Left lung (tissue), 10 donors: Measurements from ENCODE around the gene CHMP4B. TPM values are rescaled to one million over a fixed set of nuclear protein-coding genes. Genes with fewer than 3 reads are reported as not detected.

Source experiments
- ATAC-seq: fragments of 200-7000 bp; cut with Tn5 transposase; one replicate; pipeline ENCODE4 v1.9.1; 2020; ENCODE audit warnings: moderate library complexity
- DNase-seq, 4 donors: peaks; one replicate each; pipeline ENCODE4 v3.0.0-alpha.2; 2013 to 2020
- H3K27ac ChIP-seq, 2 donors: fragments of 200-600 bp; sonication (generic) in 1 of 2; one replicate each; pipeline versions ENCODE4 v1.5.0 to v1.8.0; 2020 to 2021
- H3K27me3 ChIP-seq, 2 donors: fragments of 200-600 bp; sonication (generic) in 1 of 2; one replicate each; pipeline versions ENCODE4 v1.5.0 to v1.8.0; 2020 to 2021
- H3K36me3 ChIP-seq, 2 donors: fragments of 200-600 bp; sonication (generic) in 1 of 2; one replicate each; pipeline versions ENCODE4 v1.5.0 to v1.8.0; 2020 to 2021
- H3K4me1 ChIP-seq, 2 donors: fragments of 200-600 bp; one replicate each; pipeline ENCODE4 v1.8.0; 2021
- H3K4me3 ChIP-seq, 2 donors: fragments of 200-600 bp; sonication (generic) in 1 of 2; one replicate each; pipeline versions ENCODE4 v1.5.0 to v1.8.0; 2020 to 2021; ENCODE audit warnings: mild to moderate bottlenecking in 1 of 2
- H3K9me3 ChIP-seq, 2 donors: fragments of 200-600 bp; sonication (generic) in 1 of 2; one replicate each; pipeline versions ENCODE4 v1.5.0 to v1.8.0; 2020 to 2021
- intact Hi-C, 2 donors: fragments of 100-400 bp; cut with DNase I; formaldehyde crosslinking; loops; one replicate each; pipeline versions ENCODE4 v1.11.2 to v1.14.2; 2022
- polyA plus RNA-seq, 6 donors: library from polyadenylated mRNA; unstranded; fragments of 120-200 nt; gene quantifications; one replicate each; pipeline ENCODE4 v1.2.1, GENCODE V29; 2013; ENCODE audit not compliant: insufficient read length in 6 of 6
- total RNA-seq, 2 donors: library from RNA; stranded (reverse); fragmentation: NEBNext Ultra II Directional; extraction: Animal tissue kit (Norgen Biotek cat#: 25700); gene quantifications; one replicate each; pipeline ENCODE4 v1.2.1, GENCODE V29; 2021
- TF ChIP-seq, protein P1 (sequence below), 2 donors: fragments of 200-600 bp; sonication (generic) in 1 of 2; IDR thresholded peaks; one replicate each; pipeline versions ENCODE4 v1.5.0 to v1.8.0; 2021; ENCODE audit warnings: antibody characterized with exemption in 2 of 2
- donor health status: DM: no; HTN: yes; CAD: no.
- donor health status: DM: no; HTN: no; CAD: no.

CHMP4B gene
- total and polyA plus RNA-seq, 8 donors, result 83.2 to 117 (median 109) TPM

- no peaks in the 10 kb centered on the region for H3K36me3 ChIP-seq
- H3K27ac ChIP-seq, result no peak overlapping the region
- DNase-seq, result no peak
- ATAC-seq, result no peak
- H3K4me3 ChIP-seq, result no peak overlapping the region
- intact Hi-C loops, result no loop called here
- peaks cover 0 to 17% of the 10 kb centered on the region in 2 donors for H3K9me3 ChIP-seq
- no peaks in the 10 kb centered on the region for H3K4me1 ChIP-seq
- TF ChIP-seq, protein P1, sequence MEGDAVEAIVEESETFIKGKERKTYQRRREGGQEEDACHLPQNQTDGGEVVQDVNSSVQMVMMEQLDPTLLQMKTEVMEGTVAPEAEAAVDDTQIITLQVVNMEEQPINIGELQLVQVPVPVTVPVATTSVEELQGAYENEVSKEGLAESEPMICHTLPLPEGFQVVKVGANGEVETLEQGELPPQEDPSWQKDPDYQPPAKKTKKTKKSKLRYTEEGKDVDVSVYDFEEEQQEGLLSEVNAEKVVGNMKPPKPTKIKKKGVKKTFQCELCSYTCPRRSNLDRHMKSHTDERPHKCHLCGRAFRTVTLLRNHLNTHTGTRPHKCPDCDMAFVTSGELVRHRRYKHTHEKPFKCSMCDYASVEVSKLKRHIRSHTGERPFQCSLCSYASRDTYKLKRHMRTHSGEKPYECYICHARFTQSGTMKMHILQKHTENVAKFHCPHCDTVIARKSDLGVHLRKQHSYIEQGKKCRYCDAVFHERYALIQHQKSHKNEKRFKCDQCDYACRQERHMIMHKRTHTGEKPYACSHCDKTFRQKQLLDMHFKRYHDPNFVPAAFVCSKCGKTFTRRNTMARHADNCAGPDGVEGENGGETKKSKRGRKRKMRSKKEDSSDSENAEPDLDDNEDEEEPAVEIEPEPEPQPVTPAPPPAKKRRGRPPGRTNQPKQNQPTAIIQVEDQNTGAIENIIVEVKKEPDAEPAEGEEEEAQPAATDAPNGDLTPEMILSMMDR (IDR thresholded peaks at IDR 0.05), result no peak
- no peaks in the 10 kb centered on the region for H3K27me3 ChIP-seq
Measured at GRCh38 chr20:33880396-33880795, 69.2 kb downstream of the CHMP4B start.

DNA sequence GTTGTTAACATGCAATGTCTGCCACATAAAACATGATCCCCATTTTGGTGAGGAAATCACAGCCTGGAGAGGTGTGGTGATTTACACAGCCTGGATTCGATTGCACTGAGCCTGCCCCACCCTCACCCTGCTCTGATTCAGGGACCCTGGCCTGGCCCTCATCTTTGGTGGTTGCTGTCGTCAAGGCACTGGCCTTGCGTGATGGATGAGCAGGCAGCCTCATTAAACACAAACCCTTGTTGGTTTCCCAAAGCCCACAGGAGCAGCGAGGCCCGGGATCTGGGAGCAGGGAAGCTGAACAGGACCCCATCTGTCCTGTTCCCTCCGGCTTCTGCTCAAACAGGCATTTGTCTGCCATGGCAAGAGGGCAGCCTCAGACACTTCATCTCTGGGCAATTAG, 70.8 kb downstream of the CHMP4B start:
- H3K4me1 ChIP-seq, result no peaks in the 10 kb centered on the region

DNA sequence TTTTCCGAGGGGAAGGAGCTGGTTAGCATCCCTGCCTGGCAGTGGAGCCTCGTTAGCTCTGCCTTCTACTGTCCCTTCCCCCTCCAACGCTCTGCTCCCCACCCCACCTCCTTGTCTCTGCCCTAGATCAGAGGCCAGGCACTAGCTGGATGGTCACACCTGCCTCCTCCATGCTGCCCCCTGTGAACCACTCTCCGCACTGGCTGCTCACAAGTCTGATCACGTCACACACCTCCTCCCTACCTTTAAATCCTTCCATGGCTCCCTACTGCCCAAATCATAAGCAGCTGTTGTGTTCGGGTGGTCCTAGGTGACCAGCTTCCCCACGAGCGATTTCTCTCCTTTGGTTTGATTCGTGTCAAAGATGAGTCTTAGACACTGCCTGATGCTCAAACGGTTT, 71.3 kb downstream of the CHMP4B start:
- no peaks in the 10 kb centered on the region for H3K36me3 ChIP-seq
- DNase-seq (no peak), ATAC-seq (no peak)
- intact Hi-C loops, result no loop called here
- no peak overlapping the region for H3K4me3 ChIP-seq
- H3K9me3 ChIP-seq, result peaks cover 0 to 17% of the 10 kb centered on the region in 2 donors
- no peaks in the 10 kb centered on the region for H3K27me3 ChIP-seq
- TF ChIP-seq, protein P1 (IDR thresholded peaks at IDR 0.05), result no peak
- H3K27ac ChIP-seq, result no peak overlapping the region
- no peaks in the 10 kb centered on the region for H3K4me1 ChIP-seq

More for the DNA sequence above, 70.8 kb downstream of the CHMP4B start:
- Histone ChIP-seq H3K4me3 (no peak overlapping the region), H3K27ac (no peak overlapping the region), H3K9me3 (peaks cover 0 to 17% of the 10 kb centered on the region in 2 donors), H3K36me3 (no peaks in the 10 kb centered on the region), H3K27me3 (no peaks in the 10 kb centered on the region)
- DNase-seq (no peak), ATAC-seq (no peak)
- TF ChIP-seq, protein P1 (IDR thresholded peaks at IDR 0.05), result no peak
- intact Hi-C loops, result no loop called here

GRCh38 chr20:33883164-33883563, 72.0 kb downstream of the CHMP4B start:
- H3K36me3 ChIP-seq, result no peaks in the 10 kb centered on the region
- H3K4me3 ChIP-seq, result no peak overlapping the region
- no peak overlapping the region for H3K27ac ChIP-seq
- intact Hi-C loops, result no loop called here
- H3K9me3 ChIP-seq, result peaks cover 0 to 17% of the 10 kb centered on the region in 2 donors
- no peaks in the 10 kb centered on the region for H3K4me1 ChIP-seq
- H3K27me3 ChIP-seq, result no peaks in the 10 kb centered on the region
- DNase-seq (no peak), ATAC-seq (no peak)
- TF ChIP-seq, protein P1 (IDR thresholded peaks at IDR 0.05), result no peak

GRCh38 chr20:33884633-33885032, 73.5 kb downstream of the CHMP4B start:
- ATAC-seq, result no peak

More at GRCh38 chr20:33884633-33885032, 73.5 kb downstream of the CHMP4B start:
- H3K27ac ChIP-seq, result no peak overlapping the region
- H3K36me3 ChIP-seq, result no peaks in the 10 kb centered on the region
- intact Hi-C loops, result no loop called here
- peaks cover 0 to 5% of the 10 kb centered on the region in 2 donors for H3K9me3 ChIP-seq
- no peaks in the 10 kb centered on the region for H3K27me3 ChIP-seq
- TF ChIP-seq, protein P1 (IDR thresholded peaks at IDR 0.05), result no peak
- H3K4me1 ChIP-seq, result no peaks in the 10 kb centered on the region
- no peak for DNase-seq
- no peak overlapping the region for H3K4me3 ChIP-seq
